Neural cell (in vitro differentiated cells): ENCODE measurements around the gene ADGRG6. TPM values are rescaled to one million over a fixed set of nuclear protein-coding genes. Genes with fewer than 3 reads are reported as not detected.

ENCODE experiments used
- H2AFZ ChIP-seq: fragments of 200-600, 300-800 bp; sonication (generic), shearing (Covaris generic); 2 replicates; pipeline ENCODE4 v1.6.0; 2014; ENCODE audit warnings: low read depth, mild to moderate bottlenecking, antibody characterized with exemption, low read length, moderate library complexity
- H3F3A ChIP-seq: fragments of 200-600 bp; shearing (Covaris generic); 2 replicates; pipeline ENCODE4 v1.6.1; 2016; ENCODE audit warnings: mild to moderate bottlenecking, moderate library complexity, mixed read lengths, antibody characterized with exemption, low read length; ENCODE audit not compliant: insufficient read depth, poor library complexity, severe bottlenecking
- H3K27ac ChIP-seq: fragments of 200-600, 300-800 bp; sonication (generic), shearing (Covaris generic); 2 replicates; pipeline ENCODE4 v1.5.1; 2014; ENCODE audit warnings: mild to moderate bottlenecking, low read length, moderate library complexity
- H3K27me3 ChIP-seq: fragments of 300-800, 200-600 bp; sonication (generic), shearing (Covaris generic); 2 replicates; pipeline ENCODE4 v1.6.0; 2014; ENCODE audit warnings: mild to moderate bottlenecking, low read depth, low read length, moderate library complexity; ENCODE audit not compliant: insufficient read depth
- H3K36me3 ChIP-seq: fragments of 300-800, 200-600 bp; sonication (generic), shearing (Covaris generic); 2 replicates; pipeline ENCODE4 v1.5.1; 2014; ENCODE audit warnings: mild to moderate bottlenecking, antibody characterized with exemption, low read length, moderate library complexity; ENCODE audit not compliant: insufficient read depth
- H3K4me2 ChIP-seq: fragments of 300-800, 200-600 bp; sonication (generic), shearing (Covaris generic); 2 replicates; pipeline ENCODE4 v1.6.0; 2014; ENCODE audit warnings: mild to moderate bottlenecking, low read length
- H3K4me3 ChIP-seq: fragments of 300-800, 200-600 bp; sonication (generic), shearing (Covaris generic); 2 replicates; pipeline ENCODE4 v1.5.1; 2014; ENCODE audit warnings: mild to moderate bottlenecking, low read length, moderate library complexity
- H3K79me2 ChIP-seq: fragments of 200-600 bp; shearing (Covaris generic); replicated peaks from 2 replicates; pipeline ENCODE4 v1.6.0; 2014; ENCODE audit warnings: mild to moderate bottlenecking, low read length, moderate library complexity; ENCODE audit not compliant: insufficient read depth
- H3K9ac ChIP-seq: fragments of 300-800, 200-600 bp; sonication (generic), shearing (Covaris generic); 2 replicates; pipeline ENCODE4 v1.6.1; 2016; ENCODE audit warnings: mild to moderate bottlenecking, low read length, mixed read lengths
- H3K9me2 ChIP-seq: fragments of 200-600 bp; shearing (Covaris generic); 2 replicates; pipeline ENCODE4 v1.6.1; 2016; ENCODE audit warnings: mild to moderate bottlenecking, low read length, mixed read lengths; ENCODE audit not compliant: insufficient read depth
- H3K9me3 ChIP-seq: fragments of 200-600, 300-800 bp; sonication (generic), shearing (Covaris generic); 2 replicates; pipeline ENCODE4 v1.6.1; 2016; ENCODE audit warnings: mild to moderate bottlenecking, mixed run types, low read length, moderate library complexity, mixed read lengths
- H4K20me1 ChIP-seq: fragments of 200-600 bp; shearing (Covaris generic); 2 replicates; pipeline ENCODE4 v1.6.1; 2016; ENCODE audit warnings: mild to moderate bottlenecking, mixed run types; ENCODE audit not compliant: insufficient read depth
- EP300 ChIP-seq: fragments of 450-650 bp; conservative IDR thresholded peaks from 2 replicates; pipeline ENCODE4 v1.6.1; 2014; ENCODE audit warnings: antibody characterized with exemption, mild to moderate bottlenecking, moderate library complexity; ENCODE audit not compliant: poor library complexity, severe bottlenecking
- EZH2 ChIP-seq: fragments of 200-600, 300-800 bp; shearing (Covaris generic), sonication (generic); IDR thresholded peaks from 2 replicates; pipeline ENCODE4 v1.6.1; 2014; ENCODE audit warnings: antibody characterized with exemption, low read length, borderline replicate concordance, mild to moderate bottlenecking; ENCODE audit not compliant: insufficient read depth, poor library complexity, severe bottlenecking
- MXI1 ChIP-seq: fragments of 450-650 bp; conservative IDR thresholded peaks from 2 replicates; pipeline ENCODE4 v1.6.1; 2014; ENCODE audit warnings: antibody characterized with exemption, mild to moderate bottlenecking; ENCODE audit not compliant: poor library complexity, severe bottlenecking
- POLR2AphosphoS5 ChIP-seq: IDR thresholded peaks from 2 replicates; pipeline ENCODE4 v1.6.1; 2012
- RAD21 ChIP-seq: fragments of 450-650 bp; conservative IDR thresholded peaks from 2 replicates; pipeline ENCODE4 v1.6.1; 2014; ENCODE audit warnings: antibody characterized with exemption, mild to moderate bottlenecking, moderate library complexity
- SMC3 ChIP-seq: fragments of 450-650 bp; conservative IDR thresholded peaks from 2 replicates; pipeline ENCODE4 v1.6.1; 2014; ENCODE audit warnings: antibody characterized with exemption, mild to moderate bottlenecking, moderate library complexity; ENCODE audit not compliant: poor library complexity
- TAF1 ChIP-seq: IDR thresholded peaks from 2 replicates; pipeline ENCODE4 v1.6.1; 2012; ENCODE audit warnings: low read depth
- polyA plus RNA-seq: library from polyadenylated mRNA; depleted of rRNA; stranded (reverse); fragments of >200 nt; gene quantifications from 2 replicates; pipeline ENCODE4 v1.2.3, GENCODE V29; 2014
- TF ChIP-seq, protein P1 (sequence below): fragments of 450-650 bp; IDR thresholded peaks from 2 replicates; pipeline ENCODE4 v1.5.1; 2014; ENCODE audit warnings: antibody characterized with exemption, mild to moderate bottlenecking, moderate library complexity; ENCODE audit not compliant: poor library complexity, severe bottlenecking
- TF ChIP-seq, protein P2 (sequence below): IDR thresholded peaks from 2 replicates; pipeline ENCODE4 v1.6.1; 2012; ENCODE audit warnings: borderline replicate concordance

The ADGRG6 gene
- polyA plus RNA-seq, 1 donor from 2014 or later, result 0.37 TPM

DNA sequence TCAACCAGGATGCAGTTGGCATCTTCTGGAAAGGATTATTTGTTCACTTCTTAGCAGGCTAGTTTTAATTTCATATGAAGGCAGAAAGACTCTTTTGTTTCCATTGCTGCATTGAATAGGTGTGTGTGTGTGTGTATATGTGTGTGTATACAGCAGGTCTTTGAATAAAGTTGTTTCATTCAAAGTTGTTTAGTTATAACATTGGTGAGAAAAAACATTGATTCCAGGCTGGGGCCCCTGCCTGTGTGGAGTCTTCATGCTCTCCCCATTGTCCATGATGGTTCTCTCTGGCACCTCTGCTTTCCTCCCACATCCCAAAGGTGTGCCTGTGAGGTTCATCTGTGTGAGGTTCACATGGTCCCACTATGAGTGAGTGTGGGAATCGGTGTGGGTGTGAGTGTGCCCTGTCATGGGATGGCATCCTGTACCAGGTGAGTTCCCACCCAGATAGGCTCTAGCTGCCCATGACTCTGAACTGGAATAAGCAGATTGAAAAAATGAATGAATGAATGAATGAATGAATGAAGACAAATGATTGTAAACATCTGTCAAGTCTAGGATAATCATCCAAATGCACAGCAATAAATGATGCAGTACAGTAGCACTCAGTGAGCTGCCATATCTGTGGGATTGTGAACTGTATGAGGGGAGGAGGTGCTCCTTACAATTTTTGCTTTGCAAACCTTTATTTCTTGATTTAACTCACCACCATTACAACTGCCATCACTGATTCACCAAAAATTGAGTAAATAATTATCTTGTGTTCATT is 156.0 kb downstream of the ADGRG6 start:
- Histone ChIP-seq H3K27ac (no peak overlapping the region), H3K36me3 (no peaks in the 10 kb centered on the region), H3K9ac (no peak overlapping the region)

DNA sequence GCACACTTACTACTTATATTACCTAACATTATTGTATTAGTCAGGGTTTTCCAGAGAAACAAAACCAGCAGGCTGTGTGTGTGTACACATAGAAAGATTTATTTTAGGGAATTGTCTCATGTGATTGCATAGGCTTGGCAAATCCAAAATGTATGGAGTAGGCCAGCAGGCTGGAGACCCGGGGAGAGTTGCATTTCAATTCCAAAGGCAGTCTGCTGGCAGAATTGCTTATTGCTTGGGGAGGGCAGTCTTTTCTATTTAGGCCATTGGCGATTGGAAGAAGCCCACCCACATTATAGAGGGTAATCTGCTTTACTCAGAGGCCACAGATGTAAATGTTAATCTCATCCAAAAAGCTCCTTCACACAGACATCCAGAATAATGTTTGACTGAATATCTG is 157.0 kb downstream of the ADGRG6 start:
- H3K4me2 ChIP-seq, result no peak overlapping the region
- H3K4me3 ChIP-seq, result no peak overlapping the region
- no peaks in the 10 kb centered on the region for H3F3A ChIP-seq
- H3K9me2 ChIP-seq, result no peaks in the 10 kb centered on the region
- H2AFZ ChIP-seq, result no peak overlapping the region
- H3K36me3 ChIP-seq, result no peaks in the 10 kb centered on the region
- no peaks in the 10 kb centered on the region for H3K9me3 ChIP-seq
- H3K79me2 ChIP-seq, result no peaks in the 10 kb centered on the region
- TF ChIP-seq MXI1, result no peak
- no peak for TF ChIP-seq POLR2AphosphoS5
- no peak for TF ChIP-seq RAD21
- TF ChIP-seq, protein P1, sequence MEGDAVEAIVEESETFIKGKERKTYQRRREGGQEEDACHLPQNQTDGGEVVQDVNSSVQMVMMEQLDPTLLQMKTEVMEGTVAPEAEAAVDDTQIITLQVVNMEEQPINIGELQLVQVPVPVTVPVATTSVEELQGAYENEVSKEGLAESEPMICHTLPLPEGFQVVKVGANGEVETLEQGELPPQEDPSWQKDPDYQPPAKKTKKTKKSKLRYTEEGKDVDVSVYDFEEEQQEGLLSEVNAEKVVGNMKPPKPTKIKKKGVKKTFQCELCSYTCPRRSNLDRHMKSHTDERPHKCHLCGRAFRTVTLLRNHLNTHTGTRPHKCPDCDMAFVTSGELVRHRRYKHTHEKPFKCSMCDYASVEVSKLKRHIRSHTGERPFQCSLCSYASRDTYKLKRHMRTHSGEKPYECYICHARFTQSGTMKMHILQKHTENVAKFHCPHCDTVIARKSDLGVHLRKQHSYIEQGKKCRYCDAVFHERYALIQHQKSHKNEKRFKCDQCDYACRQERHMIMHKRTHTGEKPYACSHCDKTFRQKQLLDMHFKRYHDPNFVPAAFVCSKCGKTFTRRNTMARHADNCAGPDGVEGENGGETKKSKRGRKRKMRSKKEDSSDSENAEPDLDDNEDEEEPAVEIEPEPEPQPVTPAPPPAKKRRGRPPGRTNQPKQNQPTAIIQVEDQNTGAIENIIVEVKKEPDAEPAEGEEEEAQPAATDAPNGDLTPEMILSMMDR, result no peak
- TF ChIP-seq, protein P2, sequence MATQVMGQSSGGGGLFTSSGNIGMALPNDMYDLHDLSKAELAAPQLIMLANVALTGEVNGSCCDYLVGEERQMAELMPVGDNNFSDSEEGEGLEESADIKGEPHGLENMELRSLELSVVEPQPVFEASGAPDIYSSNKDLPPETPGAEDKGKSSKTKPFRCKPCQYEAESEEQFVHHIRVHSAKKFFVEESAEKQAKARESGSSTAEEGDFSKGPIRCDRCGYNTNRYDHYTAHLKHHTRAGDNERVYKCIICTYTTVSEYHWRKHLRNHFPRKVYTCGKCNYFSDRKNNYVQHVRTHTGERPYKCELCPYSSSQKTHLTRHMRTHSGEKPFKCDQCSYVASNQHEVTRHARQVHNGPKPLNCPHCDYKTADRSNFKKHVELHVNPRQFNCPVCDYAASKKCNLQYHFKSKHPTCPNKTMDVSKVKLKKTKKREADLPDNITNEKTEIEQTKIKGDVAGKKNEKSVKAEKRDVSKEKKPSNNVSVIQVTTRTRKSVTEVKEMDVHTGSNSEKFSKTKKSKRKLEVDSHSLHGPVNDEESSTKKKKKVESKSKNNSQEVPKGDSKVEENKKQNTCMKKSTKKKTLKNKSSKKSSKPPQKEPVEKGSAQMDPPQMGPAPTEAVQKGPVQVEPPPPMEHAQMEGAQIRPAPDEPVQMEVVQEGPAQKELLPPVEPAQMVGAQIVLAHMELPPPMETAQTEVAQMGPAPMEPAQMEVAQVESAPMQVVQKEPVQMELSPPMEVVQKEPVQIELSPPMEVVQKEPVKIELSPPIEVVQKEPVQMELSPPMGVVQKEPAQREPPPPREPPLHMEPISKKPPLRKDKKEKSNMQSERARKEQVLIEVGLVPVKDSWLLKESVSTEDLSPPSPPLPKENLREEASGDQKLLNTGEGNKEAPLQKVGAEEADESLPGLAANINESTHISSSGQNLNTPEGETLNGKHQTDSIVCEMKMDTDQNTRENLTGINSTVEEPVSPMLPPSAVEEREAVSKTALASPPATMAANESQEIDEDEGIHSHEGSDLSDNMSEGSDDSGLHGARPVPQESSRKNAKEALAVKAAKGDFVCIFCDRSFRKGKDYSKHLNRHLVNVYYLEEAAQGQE, result no peak
- no peak for TF ChIP-seq TAF1
- TF ChIP-seq SMC3, result no peak
- TF ChIP-seq EZH2, result no peak
- no peak for TF ChIP-seq EP300
- H3K27me3 ChIP-seq, result no peaks in the 10 kb centered on the region
- no peaks in the 10 kb centered on the region for H4K20me1 ChIP-seq
- H3K27ac ChIP-seq, result no peak overlapping the region
- no peak overlapping the region for H3K9ac ChIP-seq

More for the DNA sequence above, 156.0 kb downstream of the ADGRG6 start:
- H3K79me2 ChIP-seq, result no peaks in the 10 kb centered on the region
- H2AFZ ChIP-seq, result no peak overlapping the region
- H3K9me3 ChIP-seq, result no peaks in the 10 kb centered on the region
- H3K4me2 ChIP-seq, result no peak overlapping the region
- no peaks in the 10 kb centered on the region for H4K20me1 ChIP-seq
- H3F3A ChIP-seq, result no peaks in the 10 kb centered on the region
- H3K27me3 ChIP-seq, result no peaks in the 10 kb centered on the region
- no peaks in the 10 kb centered on the region for H3K9me2 ChIP-seq
- no peak overlapping the region for H3K4me3 ChIP-seq
- no peak for TF ChIP-seq SMC3
- no peak for TF ChIP-seq EZH2
- TF ChIP-seq, protein P1, result no peak
- TF ChIP-seq, protein P2, result no peak
